IMR-90 (cell line): ENCODE results near the gene CTR9. TPM values are rescaled to one million over a fixed set of nuclear protein-coding genes. Genes with fewer than 3 reads are reported as not detected.

ENCODE experiments used
- ATAC-seq: fragments of 200-7000 bp; cut with Tn5 transposase; 2 replicates; pipeline ENCODE4 v1.9.1; 2020; ENCODE audit warnings: low read depth, mild to moderate bottlenecking, moderate library complexity
- BruUV-seq: library from RNA; stranded (reverse); fragments of 400-500 nt; replicated peaks from 2 replicates; lab custom pipeline; 2021; lab: Mats Ljungman, UMichigan
- CTCF ChIA-PET: fragments of 300-600 bp; formaldehyde crosslinking; extraction: SDS; loops from one replicate; lab custom pipeline; 2021; ENCODE audit warnings: antibody characterized with exemption; lab: Yijun Ruan, JAX
- POLR2A ChIA-PET: fragments of 300-600 bp; sonication (Branson Sonifier 250); formaldehyde crosslinking; loops from one replicate; lab custom pipeline; 2022; ENCODE audit warnings: antibody characterized with exemption; ENCODE audit not compliant: unreplicated experiment; lab: Charles Lee
- DNase-seq: peaks from one replicate; pipeline ENCODE4 v3.0.0; 2013
- H2AFZ ChIP-seq: replicated peaks from 2 replicates; pipeline ENCODE3; 2013; ENCODE audit warnings: low read length, mild to moderate bottlenecking; ENCODE audit not compliant: poor library complexity
- H2AK5ac ChIP-seq: 2 replicates; pipeline ENCODE4 v1.6.1; 2013; ENCODE audit warnings: low read depth, low read length, inconsistent platforms
- H2AK9ac ChIP-seq: replicated peaks from 2 replicates; pipeline ENCODE3; 2013; ENCODE audit warnings: mild to moderate bottlenecking, low read depth, low read length, moderate library complexity; ENCODE audit not compliant: poor library complexity
- H2BK120ac ChIP-seq: 2 replicates; pipeline ENCODE4 v1.6.1; 2013; ENCODE audit warnings: low read depth, low read length, inconsistent platforms
- H2BK15ac ChIP-seq: 3 replicates; pipeline ENCODE4 v1.6.1; 2013; ENCODE audit warnings: low read depth, low read length, inconsistent platforms
- H2BK20ac ChIP-seq: 2 replicates; pipeline ENCODE4 v1.6.1; 2013; ENCODE audit warnings: low read depth, mild to moderate bottlenecking, inconsistent platforms, low read length, moderate library complexity
- H2BK5ac ChIP-seq: 2 replicates; pipeline ENCODE4 v1.6.1; 2013; ENCODE audit warnings: mild to moderate bottlenecking, low read depth, low read length, inconsistent platforms; ENCODE audit not compliant: poor library complexity, severe bottlenecking
- H3K14ac ChIP-seq: replicated peaks from 2 replicates; pipeline ENCODE4 v1.6.1; 2013; ENCODE audit warnings: low read depth, low read length, inconsistent platforms
- H3K18ac ChIP-seq: 2 replicates; pipeline ENCODE4 v1.6.1; 2013; ENCODE audit warnings: low read depth, low read length, control low read depth
- H3K23ac ChIP-seq: 2 replicates; pipeline ENCODE4 v1.6.1; 2013; ENCODE audit warnings: low read depth, low read length, inconsistent platforms
- H3K27ac ChIP-seq: 2 replicates; pipeline ENCODE4 v1.5.1; 2013; ENCODE audit warnings: mild to moderate bottlenecking, control low read depth, low read length; ENCODE audit not compliant: insufficient read depth
- H3K27me3 ChIP-seq: 2 replicates; pipeline ENCODE4 v1.6.1; 2013; ENCODE audit warnings: low read length; ENCODE audit not compliant: control insufficient read depth, insufficient read depth
- H3K36me3 ChIP-seq: 2 replicates; pipeline ENCODE4 v1.6.1; 2013; ENCODE audit warnings: low read length, mixed read lengths; ENCODE audit not compliant: control insufficient read depth, insufficient read depth
- H3K4ac ChIP-seq: 2 replicates; pipeline ENCODE4 v1.6.1; 2013; ENCODE audit warnings: low read depth, low read length, inconsistent platforms
- H3K4me1 ChIP-seq: 2 replicates; pipeline ENCODE4 v1.6.1; 2013; ENCODE audit warnings: low read length, mixed read lengths; ENCODE audit not compliant: control insufficient read depth, insufficient read depth
- H3K4me2 ChIP-seq: 2 replicates; pipeline ENCODE4 v1.6.1; 2013; ENCODE audit warnings: low read depth, mild to moderate bottlenecking, control low read depth, low read length, moderate library complexity
- H3K4me3 ChIP-seq: 2 replicates; pipeline ENCODE4 v1.5.1; 2013; ENCODE audit warnings: low read depth, mild to moderate bottlenecking, control low read depth, low read length, moderate library complexity; ENCODE audit not compliant: insufficient read depth
- H3K56ac ChIP-seq: 2 replicates; pipeline ENCODE4 v1.6.1; 2013; ENCODE audit warnings: low read length, inconsistent platforms; ENCODE audit not compliant: insufficient read depth; ENCODE audit errors: extremely low read depth
- H3K79me1 ChIP-seq, 2 experiments: 2 replicates each; pipeline ENCODE4 v1.6.1; 2013; ENCODE audit warnings: low read length in 2 of 2, inconsistent platforms in 1 of 2, low read depth in 1 of 2
- H3K9ac ChIP-seq: 2 replicates; pipeline ENCODE4 v1.6.1; 2013; ENCODE audit warnings: low read depth, low read length, control low read depth
- H3K9me1 ChIP-seq: 2 replicates; pipeline ENCODE4 v1.6.1; 2013; ENCODE audit warnings: low read length, inconsistent platforms; ENCODE audit not compliant: insufficient read depth
- H3K9me3 ChIP-seq: 2 replicates; pipeline ENCODE4 v1.6.1; 2013; ENCODE audit warnings: low read length; ENCODE audit not compliant: control insufficient read depth, insufficient read depth
- H4K20me1 ChIP-seq: 2 replicates; pipeline ENCODE4 v1.6.1; 2013; ENCODE audit warnings: low read length, inconsistent platforms; ENCODE audit not compliant: insufficient read depth
- H4K5ac ChIP-seq: 2 replicates; pipeline ENCODE4 v1.6.1; 2013; ENCODE audit warnings: mild to moderate bottlenecking, low read depth, low read length, control low read depth
- H4K8ac ChIP-seq, 2 experiments: 2 replicates each; pipeline ENCODE4 v1.6.1; 2013; ENCODE audit warnings: low read depth in 2 of 2, low read length in 2 of 2, control low read depth in 1 of 2, inconsistent platforms in 1 of 2
- H4K91ac ChIP-seq: 2 replicates; pipeline ENCODE4 v1.6.1; 2013; ENCODE audit warnings: low read depth, low read length, inconsistent platforms; ENCODE audit not compliant: insufficient read depth
- BHLHE40 ChIP-seq: fragments of 150-350 bp; IDR thresholded peaks from 2 replicates; pipeline ENCODE4 v1.6.1; 2016; ENCODE audit warnings: mild to moderate bottlenecking, low read depth, low read length
- MAZ ChIP-seq: IDR thresholded peaks from 2 replicates; pipeline ENCODE4 v1.6.1; 2012; ENCODE audit warnings: low read depth, mild to moderate bottlenecking, low read length, improper control_type of control experiment, moderate library complexity, borderline replicate concordance
- WGBS, 2 experiments: methylation state at CpG; one replicate each; pipeline versions ENCODE4 v1.1.5 to v1.1.7; 2013; ENCODE audit warnings: missing lambda C conversion rate in 2 of 2; ENCODE audit not compliant: insufficient read length in 1 of 2; ENCODE audit errors: extremely low coverage in 2 of 2; 5-methylcytosine and 5-hydroxymethylcytosine counted together
- dilution Hi-C: fragments of 300-500 bp; cut with HindIII; formaldehyde crosslinking; loops from one replicate; pipeline ENCODE4 v1.14.3; 2018; ENCODE audit warnings: low sequenced_read_pairs; ENCODE audit not compliant: unreplicated experiment
- in situ Hi-C: fragments of 300-500 bp; cut with MboI; formaldehyde crosslinking; loops from 3 replicates; pipeline ENCODE4 v1.14.3; 2019; ENCODE audit warnings: low sequenced_read_pairs, inconsistent platforms, mixed read lengths
- intact Hi-C: fragments of 100-400 bp; cut with micrococcal nuclease; formaldehyde crosslinking; loops from 2 replicates; pipeline ENCODE4 v1.10.0; 2022
- polyA plus RNA-seq, 3 experiments: library from polyadenylated mRNA; depleted of rRNA; stranded (reverse); fragments of >200 nt; gene quantifications; 2 replicates each; pipeline ENCODE4 v1.2.3, GENCODE V29; 2012; ENCODE audit warnings: low replicate concordance in 1 of 3
- total RNA-seq: library from RNA; depleted of rRNA; stranded (reverse); fragments of >200 nt; gene quantifications from 2 replicates; pipeline ENCODE4 v1.2.3, GENCODE V29; 2012
- TF ChIP-seq, protein P1 (sequence below): fragments of 150-350 bp; IDR thresholded peaks from 2 replicates; pipeline ENCODE4 v1.6.1; 2016; ENCODE audit warnings: low read depth, mild to moderate bottlenecking, low read length, moderate library complexity, borderline replicate concordance

Gene CTR9
- total and polyA plus RNA-seq, 2 of the 4 experiments (the other 2 are of a cell fraction): 16.8 to 37.1 TPM

DNA sequence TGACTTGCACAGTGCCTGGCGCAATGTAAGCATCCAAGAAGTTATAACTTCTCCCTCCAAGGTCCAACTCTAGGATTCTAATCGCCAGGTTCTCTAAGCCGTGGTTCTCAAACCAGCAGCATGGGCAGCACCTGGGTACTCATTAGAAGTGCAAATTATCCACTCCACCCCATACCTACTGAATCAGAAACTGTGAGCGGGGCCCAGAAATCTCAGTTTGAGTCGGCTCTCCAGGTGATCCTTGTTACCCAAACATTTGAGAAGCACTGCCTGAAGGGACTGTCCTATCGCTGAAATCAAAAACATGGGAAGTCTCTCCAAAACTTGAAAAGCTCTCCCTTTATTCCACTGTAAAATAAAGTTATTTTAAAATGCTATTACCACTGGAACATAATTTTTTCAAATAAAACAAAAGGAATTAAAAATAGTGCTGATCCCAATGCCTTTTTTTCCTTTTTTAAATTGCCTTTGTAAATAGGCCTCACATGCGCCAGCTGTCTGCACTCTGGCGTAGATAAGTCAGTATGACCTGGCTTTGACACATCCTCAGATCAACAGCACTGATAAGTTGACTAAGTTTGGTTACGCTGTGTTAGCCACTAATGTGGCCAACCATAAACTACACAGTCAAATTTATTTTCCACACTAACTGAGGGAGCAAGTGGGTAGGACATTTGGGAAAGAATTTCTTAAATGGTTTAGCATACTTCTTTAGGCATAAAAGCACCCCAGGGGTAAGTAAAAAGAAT lies 8.4 kb upstream of the CTR9 start:
- ATAC-seq (peak; percentile 83), DNase-seq (peak; percentile 88)
- dilution Hi-C loops (loop anchor here (25.0 kb wide), 1 partner anchor 230 kb away; no protein-coding TSS in a partner anchor), in situ Hi-C loops (loop anchor here (25.0 kb wide), 2 partner anchors 530 to 755 kb away; no protein-coding TSS in a partner anchor), intact Hi-C loops (no loop called here)
- Histone ChIP-seq H3K14ac (no peak overlapping the region; the same call in 1 of the 2 replicates), H3K9me1 (peaks cover 4% of the 10 kb centered on the region; the same call in 1 of the 2 replicates), H3K4ac (no peak overlapping the region; the same call in 1 of the 2 replicates), H3K4me1 (no peaks in the 10 kb centered on the region), H4K5ac (no peak overlapping the region), H2BK15ac (no peak overlapping the region), H3K27ac (no peak overlapping the region), H3K79me1 (no peaks in the 10 kb centered on the region), H2AK9ac (no peak overlapping the region), H3K9ac (no peak overlapping the region), H2AK5ac (0 out of 2 replicates have a peak overlapping the region, but pooled peaks have one; percentile 9), H3K9me3 (no peaks in the 10 kb centered on the region), H2BK20ac (no peak overlapping the region), H3K18ac (no peak overlapping the region), H4K91ac (no peak overlapping the region), H4K20me1 (no peaks in the 10 kb centered on the region), H2BK120ac (no peak overlapping the region), H3K23ac (no peak overlapping the region), H3K36me3 (no peaks in the 10 kb centered on the region), H4K8ac (no peak overlapping the region; a peak in 1 of 4 replicates), H2BK5ac (no peak overlapping the region), H3K56ac (no peak overlapping the region), H3K4me2 (no peak overlapping the region), H3K27me3 (no peaks in the 10 kb centered on the region), H3K4me3 (no peak overlapping the region), H2AFZ (no peak overlapping the region)
- POLR2A ChIA-PET: no interaction called here
- no CpG with 5 or more reads among the region's 9 CpGs for WGBS, 2 experiments
- CTCF ChIA-PET: no interaction called here
- TF ChIP-seq, protein P1, sequence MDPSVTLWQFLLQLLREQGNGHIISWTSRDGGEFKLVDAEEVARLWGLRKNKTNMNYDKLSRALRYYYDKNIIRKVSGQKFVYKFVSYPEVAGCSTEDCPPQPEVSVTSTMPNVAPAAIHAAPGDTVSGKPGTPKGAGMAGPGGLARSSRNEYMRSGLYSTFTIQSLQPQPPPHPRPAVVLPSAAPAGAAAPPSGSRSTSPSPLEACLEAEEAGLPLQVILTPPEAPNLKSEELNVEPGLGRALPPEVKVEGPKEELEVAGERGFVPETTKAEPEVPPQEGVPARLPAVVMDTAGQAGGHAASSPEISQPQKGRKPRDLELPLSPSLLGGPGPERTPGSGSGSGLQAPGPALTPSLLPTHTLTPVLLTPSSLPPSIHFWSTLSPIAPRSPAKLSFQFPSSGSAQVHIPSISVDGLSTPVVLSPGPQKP: no peak
- TF ChIP-seq BHLHE40: peak; percentile 63
- TF ChIP-seq MAZ: no peak
- no TSS peak for BruUV-seq
